Right lung (tissue), 5 donors: ENCODE results near the gene TRERF1. TPM values are rescaled to one million over a fixed set of nuclear protein-coding genes. Genes with fewer than 3 reads are reported as not detected.
"Not testable (repeated sequence)": the region's sequence is repeated elsewhere in the genome, so short reads cannot be mapped to it uniquely, and the experiment has no call there.

Source experiments
- DNase-seq, 2 donors: peaks; one replicate each; pipeline ENCODE4 v3.0.0-alpha.2; 2013
- polyA plus RNA-seq, 5 donors: library from polyadenylated mRNA; unstranded; fragments of 120-200 nt; gene quantifications; one replicate each; pipeline versions ENCODE4 v1.2.1 to v1.2.3, GENCODE V29; 2013; ENCODE audit warnings: inconsistent platforms in 1 of 5, low replicate concordance in 1 of 5; ENCODE audit not compliant: insufficient read length in 5 of 5, insufficient read depth in 1 of 5

The TRERF1 gene
- polyA plus RNA-seq, 5 donors = 19.2 to 21.0 (median 19.9) TPM

DNA sequence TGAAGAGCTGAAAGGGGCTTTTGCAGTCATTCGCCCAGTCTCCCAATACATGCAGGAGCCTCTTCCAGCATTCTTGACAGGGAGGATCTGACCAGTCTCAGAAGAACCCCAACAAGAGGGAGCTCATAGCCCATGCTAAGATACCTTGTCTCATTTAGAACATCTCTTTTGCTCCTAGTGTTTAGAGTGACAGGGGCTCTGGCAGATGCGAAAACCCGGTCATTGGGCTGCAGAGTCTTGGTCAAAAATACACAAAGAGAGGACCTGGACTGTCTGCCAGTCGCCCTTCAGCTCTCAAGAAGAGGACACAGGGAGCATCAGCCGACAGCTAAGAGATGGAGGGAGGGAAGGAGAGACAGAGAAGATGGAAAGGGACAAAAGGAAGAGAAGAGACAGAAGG is 257.7 kb downstream of the TRERF1 start:
- DNase-seq = no peak

DNA sequence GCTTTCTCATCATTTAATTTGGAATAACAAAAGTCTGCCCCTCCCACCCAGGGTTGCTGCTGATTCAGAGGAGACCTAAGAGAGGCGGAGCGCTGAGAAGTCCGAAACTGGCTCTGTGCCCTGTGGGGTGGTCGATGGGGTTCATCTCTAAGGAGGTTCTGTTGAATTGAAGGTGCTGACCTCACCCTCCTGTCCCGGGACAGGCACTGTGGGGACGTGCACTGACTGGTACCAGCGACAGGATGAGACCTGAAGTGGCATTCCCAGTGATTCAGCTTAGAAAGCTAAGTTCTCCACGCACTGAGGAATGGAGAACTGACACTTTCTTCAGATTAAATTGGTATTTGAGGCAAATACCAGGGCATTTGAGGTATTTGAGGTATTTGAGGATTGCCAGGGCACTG is 258.2 kb downstream of the TRERF1 start:
- DNase-seq = no peak

DNA sequence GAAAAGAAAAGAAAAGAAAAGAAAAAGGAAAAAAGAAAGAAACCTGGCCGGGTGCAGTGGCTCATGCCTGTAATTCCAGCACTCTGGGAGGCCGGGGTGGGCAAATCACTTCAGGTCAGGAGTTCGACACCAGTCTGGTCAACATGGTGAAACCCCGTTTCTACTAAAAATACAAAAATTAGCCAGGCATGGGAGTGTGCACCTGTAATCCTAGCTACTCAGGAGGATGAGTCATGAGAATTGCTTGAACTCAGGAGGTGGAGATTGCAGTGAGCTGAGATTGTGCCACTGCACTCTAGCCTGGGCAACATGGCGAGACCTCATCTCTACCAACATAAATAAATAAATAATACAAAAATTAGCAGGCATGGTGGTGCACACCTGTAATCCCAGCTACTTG is 259.3 kb downstream of the TRERF1 start:
- DNase-seq = not testable (repeated sequence)

- DNase-seq = no peak
Measured at GRCh38 chr6:42190554-42191183, 261.1 kb downstream of the TRERF1 start.

DNA sequence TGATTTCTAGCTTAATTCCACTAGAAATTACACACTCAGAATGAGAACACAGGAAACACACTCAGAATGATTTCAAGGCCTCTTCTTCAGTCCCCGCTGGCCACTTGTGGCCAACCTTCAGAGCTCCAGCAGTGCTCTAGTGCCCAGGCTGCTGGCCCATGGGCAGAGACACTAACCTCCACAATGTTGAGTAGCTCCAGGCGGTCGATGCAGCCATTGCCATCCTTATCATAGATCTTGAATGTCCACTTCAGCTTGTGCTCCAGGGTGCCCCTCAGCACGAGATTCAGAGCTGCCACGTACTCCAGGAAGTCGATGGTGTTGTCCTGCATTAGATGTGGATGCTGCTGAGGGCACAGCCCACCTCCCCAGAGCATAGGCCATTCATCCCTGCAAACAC is 263.3 kb downstream of the TRERF1 start:
- DNase-seq = no peak

DNA sequence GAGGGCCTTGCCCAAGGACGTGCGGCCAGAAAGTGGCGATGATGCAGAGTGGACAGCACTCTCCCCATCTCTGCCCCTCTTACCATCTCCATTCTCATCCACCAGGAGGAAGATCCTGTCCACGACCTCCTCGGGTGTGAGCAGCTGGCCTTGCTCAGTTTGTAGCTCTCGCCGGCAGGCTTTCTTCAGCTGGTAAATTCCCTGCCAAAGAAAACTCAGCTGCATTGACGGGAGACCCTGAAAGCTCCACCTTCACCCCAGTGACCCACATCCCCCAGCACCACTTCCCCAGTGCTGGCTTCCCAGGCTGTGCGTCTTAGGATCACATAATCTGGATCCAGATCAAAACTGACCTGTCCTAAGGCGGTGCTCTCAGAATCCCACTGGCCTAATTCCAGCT is 266.1 kb downstream of the TRERF1 start:
- DNase-seq = peak in 1 of 2 donors; percentile 23

DNA sequence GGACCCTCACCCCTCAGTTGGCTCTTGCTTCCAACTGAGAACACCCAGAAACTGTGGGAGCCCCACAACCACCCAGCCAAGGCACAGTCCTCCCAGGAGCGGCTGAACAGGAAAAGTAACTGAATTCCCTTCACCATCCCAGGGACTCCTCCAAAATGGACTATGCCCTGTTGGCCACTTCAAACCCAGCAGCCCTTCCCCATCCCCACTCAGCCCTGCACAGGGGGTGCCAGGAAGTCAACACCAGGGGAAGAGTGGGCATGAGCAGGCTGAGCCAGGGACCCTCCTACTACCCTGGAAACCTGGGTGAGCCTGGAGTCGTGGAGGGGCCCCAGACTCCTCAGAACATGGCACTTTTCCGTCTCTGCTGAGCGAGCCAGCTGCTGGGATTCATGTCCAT is 267.3 kb downstream of the TRERF1 start:
- no peak for DNase-seq

- DNase-seq = no peak
Measured at GRCh38 chr6:42182101-42182500, 269.6 kb downstream of the TRERF1 start.

- DNase-seq = no peak
Measured at GRCh38 chr6:42179945-42180313, 271.8 kb downstream of the TRERF1 start.

GRCh38 chr6:42179261-42179944 is 272.3 kb downstream of the TRERF1 start:
- no peak for DNase-seq

DNA sequence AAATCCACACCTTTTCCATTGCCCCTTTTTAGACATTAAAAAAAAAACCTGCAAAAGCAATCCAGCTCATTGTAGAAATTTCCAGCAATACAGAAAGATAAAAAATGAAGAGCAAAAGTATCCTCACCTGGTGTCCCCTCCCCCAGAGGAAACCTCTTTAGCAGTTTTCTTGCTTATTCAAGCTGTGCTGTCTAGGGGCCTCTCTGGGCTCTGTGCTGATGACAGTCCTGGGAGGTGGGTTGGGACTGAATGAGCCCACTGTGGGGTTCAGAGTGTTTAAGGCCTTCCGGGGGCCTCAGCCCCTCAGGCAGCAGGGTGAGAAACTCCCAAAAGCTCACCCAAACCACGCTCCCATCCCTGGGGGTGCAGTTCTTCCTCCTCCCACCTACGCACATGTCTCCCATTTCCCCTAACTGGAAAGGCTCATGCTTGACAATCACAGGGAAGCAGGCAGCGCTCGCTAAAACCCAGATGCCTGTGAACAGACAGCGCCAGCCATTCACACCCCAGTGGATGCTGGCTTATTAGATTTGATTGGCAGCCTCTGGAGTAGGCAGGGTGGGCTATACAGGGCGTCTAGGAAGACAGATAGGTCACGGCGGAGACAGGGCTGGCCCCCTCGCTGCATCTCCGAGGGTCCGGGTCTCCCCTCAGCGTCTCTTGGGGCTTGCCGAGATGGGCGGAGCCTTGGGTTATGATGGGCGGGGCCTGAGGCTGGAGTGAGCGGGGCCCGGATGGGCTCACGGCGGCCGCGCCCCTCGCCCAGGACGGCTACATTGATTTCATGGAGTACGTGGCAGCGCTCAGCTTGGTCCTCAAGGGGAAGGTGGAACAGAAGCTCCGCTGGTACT is 274.0 kb downstream of the TRERF1 start:
- no peak for DNase-seq

DNA sequence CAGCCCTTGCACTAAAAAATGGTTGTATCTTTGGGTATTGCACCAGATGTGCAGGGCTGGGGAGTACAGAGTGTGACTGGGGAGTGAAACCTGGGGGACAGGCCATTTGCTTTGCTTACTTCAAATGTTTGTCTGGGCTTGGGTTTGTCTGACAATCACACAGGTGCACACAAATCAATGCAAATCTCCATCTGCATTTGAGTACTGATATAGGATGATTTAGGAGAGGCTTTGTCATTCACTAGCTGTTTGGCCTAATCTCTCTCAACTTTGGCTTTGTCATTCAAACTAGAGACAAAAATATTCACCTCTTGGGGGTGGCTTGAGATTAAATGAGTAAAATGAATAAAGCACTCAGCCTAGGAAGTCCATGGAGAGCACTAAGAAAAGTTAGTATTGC is 274.7 kb downstream of the TRERF1 start:
- DNase-seq = no peak

DNA sequence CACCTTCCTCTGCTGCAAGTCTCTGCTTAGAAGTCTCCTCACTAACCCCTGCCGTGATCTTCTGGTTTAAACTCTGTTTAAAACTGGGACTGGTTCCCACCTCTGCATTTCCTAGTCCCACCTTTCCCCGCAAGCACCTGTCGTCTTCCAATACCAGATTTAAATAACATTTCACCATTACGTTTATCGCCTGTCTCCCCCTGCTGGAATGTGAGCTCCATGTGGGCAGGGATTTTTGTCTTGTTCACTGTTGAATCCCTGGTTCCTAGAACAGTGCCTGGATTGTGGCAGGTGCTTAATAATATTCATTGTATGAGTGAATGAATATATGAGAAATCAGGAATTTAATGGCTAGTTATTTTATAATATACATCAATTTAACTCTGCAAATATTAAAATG is 275.9 kb downstream of the TRERF1 start:
- DNase-seq = no peak

Other genes starting within 250 kb of the TRERF1 start
- 10 to 100 TPM; 24.1 to 31.9 (median 31.1) TPM for gene MRPS10, start 234.1 kb downstream of the TRERF1 start, polyA plus RNA-seq
- gene UBR2, start 112.1 kb upstream of the TRERF1 start, polyA plus RNA-seq = 10 to 100 TPM; 20.9 to 34.6 (median 31.0) TPM